Measurements from ENCODE around the gene ANK3. TPM values are rescaled to one million over a fixed set of nuclear protein-coding genes. Genes with fewer than 3 reads are reported as not detected.

The ANK3 gene
- total RNA-seq, 6 experiments from 2014 or later: 7.8 to 25.7 (median 16.6) TPM

DNA sequence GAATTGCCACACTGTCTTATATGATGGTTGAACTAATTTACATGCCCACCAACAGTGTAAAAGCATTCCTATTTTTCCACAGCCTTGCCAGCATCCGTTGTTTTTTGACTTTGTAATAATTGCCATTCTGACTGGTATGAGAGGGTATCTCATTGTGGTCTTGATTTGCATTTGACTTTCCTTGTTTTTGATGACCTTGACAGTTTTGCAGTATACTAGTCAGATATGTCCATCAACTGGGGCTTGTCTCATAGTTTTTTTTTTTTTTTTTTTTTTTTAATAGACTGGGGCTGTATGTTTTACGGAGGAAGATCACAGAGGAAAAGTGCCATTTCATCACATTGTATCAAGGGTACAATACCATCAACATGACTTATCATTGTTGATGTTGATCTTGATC lies 220.6 kb downstream of the ANK3 start:
- DNase-seq (no peak), ATAC-seq (no peak)
- H3K27ac ChIP-seq: no peak overlapping the region
- intact Hi-C loops (cut with DNase I): no loop called here
- H3K36me3 ChIP-seq: no peaks in the 10 kb centered on the region
- H3K27me3 ChIP-seq: no peaks in the 10 kb centered on the region
- no peak overlapping the region for H3K4me3 ChIP-seq
- TF ChIP-seq POLR2A (IDR thresholded peaks at IDR 0.05): no peak
- TF ChIP-seq, protein P1, sequence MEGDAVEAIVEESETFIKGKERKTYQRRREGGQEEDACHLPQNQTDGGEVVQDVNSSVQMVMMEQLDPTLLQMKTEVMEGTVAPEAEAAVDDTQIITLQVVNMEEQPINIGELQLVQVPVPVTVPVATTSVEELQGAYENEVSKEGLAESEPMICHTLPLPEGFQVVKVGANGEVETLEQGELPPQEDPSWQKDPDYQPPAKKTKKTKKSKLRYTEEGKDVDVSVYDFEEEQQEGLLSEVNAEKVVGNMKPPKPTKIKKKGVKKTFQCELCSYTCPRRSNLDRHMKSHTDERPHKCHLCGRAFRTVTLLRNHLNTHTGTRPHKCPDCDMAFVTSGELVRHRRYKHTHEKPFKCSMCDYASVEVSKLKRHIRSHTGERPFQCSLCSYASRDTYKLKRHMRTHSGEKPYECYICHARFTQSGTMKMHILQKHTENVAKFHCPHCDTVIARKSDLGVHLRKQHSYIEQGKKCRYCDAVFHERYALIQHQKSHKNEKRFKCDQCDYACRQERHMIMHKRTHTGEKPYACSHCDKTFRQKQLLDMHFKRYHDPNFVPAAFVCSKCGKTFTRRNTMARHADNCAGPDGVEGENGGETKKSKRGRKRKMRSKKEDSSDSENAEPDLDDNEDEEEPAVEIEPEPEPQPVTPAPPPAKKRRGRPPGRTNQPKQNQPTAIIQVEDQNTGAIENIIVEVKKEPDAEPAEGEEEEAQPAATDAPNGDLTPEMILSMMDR (IDR thresholded peaks at IDR 0.05): no peak
- 94% methylated on average over 2 of the region's 2 CpGs for WGBS (ENCODE audit: insufficient coverage, low coverage, low lambda C conversion rate, missing lambda C conversion rate)
- H3K4me1 ChIP-seq: no peaks in the 10 kb centered on the region
- no peaks in the 10 kb centered on the region for H3K9me3 ChIP-seq

DNA sequence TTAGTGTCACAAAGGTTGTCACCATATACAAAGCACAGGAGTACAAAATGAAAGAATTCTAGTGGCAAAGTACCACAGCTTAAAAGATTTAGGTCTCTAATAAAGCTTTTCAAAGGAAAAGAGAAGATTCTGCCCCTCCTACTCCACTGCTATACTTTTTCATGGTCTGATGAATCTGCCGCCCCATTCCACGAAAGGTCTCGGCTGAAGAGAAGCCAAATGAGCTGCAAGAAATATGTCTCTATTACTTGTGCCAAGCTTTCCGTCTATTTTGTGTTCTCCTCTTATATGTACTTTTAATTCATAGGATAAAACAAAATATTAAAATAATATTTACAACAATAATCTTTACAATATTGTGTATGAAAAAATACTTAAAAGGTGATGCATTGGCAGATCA lies 222.6 kb downstream of the ANK3 start:
- no peak for ATAC-seq
- Histone ChIP-seq H3K4me1 (no peaks in the 10 kb centered on the region), H3K27me3 (no peaks in the 10 kb centered on the region), H3K36me3 (no peaks in the 10 kb centered on the region), H3K27ac (no peak overlapping the region), H3K4me3 (no peak overlapping the region), H3K9me3 (no peaks in the 10 kb centered on the region)
- intact Hi-C loops (cut with DNase I): no loop called here
- WGBS (ENCODE audit: insufficient coverage, low coverage, low lambda C conversion rate, missing lambda C conversion rate): 73% methylated on average over 4 of the region's 4 CpGs
- TF ChIP-seq POLR2A (IDR thresholded peaks at IDR 0.05): no peak
- TF ChIP-seq, protein P1 (IDR thresholded peaks at IDR 0.05): no peak
- no peak for DNase-seq

DNA sequence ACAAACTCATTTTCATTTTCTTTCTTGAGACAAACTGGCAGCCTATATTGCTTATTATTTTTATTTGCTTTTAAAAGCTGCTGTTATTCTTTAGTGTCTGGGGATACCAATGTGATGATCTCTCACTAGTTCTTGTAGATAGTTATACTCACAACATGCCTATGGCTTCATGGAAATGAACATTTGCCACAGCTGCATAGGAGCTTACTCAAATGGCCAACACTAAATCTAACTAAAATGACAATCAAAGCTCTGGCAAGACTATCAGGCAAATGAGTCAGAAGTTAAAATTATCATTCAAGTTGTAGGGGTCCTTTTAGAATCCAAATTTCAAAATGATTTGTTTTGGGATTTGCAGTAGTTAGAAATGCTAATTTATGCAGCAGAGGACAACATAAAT lies 225.9 kb downstream of the ANK3 start:
- ATAC-seq: no peak
- intact Hi-C loops (cut with DNase I): no loop called here

DNA sequence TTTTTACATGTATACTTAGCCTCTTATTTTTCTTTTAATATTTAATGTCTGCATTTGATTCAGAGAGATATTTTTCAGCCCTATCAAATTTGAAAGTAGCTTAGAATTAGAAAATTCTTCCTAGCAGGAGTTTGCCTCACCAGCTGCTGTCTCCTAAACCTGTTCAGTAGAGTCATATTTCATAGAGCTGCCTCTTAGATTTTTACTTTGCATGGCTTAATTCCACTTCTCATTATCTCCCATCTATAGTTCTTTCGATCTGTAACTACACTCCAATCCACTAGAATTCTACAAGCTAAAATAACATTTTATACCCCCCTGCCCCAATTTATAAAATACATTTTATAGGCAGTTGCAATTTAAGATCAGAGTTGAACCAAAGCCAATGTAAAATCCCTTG lies 227.0 kb downstream of the ANK3 start:
- Histone ChIP-seq H3K27me3 (no peaks in the 10 kb centered on the region), H3K4me1 (no peaks in the 10 kb centered on the region), H3K9me3 (no peaks in the 10 kb centered on the region), H3K27ac (no peak overlapping the region), H3K4me3 (no peak overlapping the region), H3K36me3 (no peaks in the 10 kb centered on the region)
- DNase-seq (no peak), ATAC-seq (no peak)
- 100% methylated on average over 1 of the region's 1 CpG for WGBS (ENCODE audit: insufficient coverage, low coverage, low lambda C conversion rate, missing lambda C conversion rate)
- no peak for TF ChIP-seq POLR2A (IDR thresholded peaks at IDR 0.05)
- TF ChIP-seq, protein P1 (IDR thresholded peaks at IDR 0.05): no peak
- intact Hi-C loops (cut with DNase I): no loop called here

More for the DNA sequence above, 225.9 kb downstream of the ANK3 start:
- Histone ChIP-seq H3K27ac (no peak overlapping the region), H3K36me3 (no peaks in the 10 kb centered on the region), H3K4me1 (no peaks in the 10 kb centered on the region), H3K27me3 (no peaks in the 10 kb centered on the region), H3K4me3 (no peak overlapping the region), H3K9me3 (no peaks in the 10 kb centered on the region)
- TF ChIP-seq POLR2A (IDR thresholded peaks at IDR 0.05): no peak
- TF ChIP-seq, protein P1 (IDR thresholded peaks at IDR 0.05): no peak
- DNase-seq: no peak
